Parathyroid adenoma (tissue), 2 donors: ENCODE data around the gene MIOS.

Source experiments
- H2AFZ ChIP-seq: fragments of 300-600 bp; sonication (generic); one replicate; pipeline ENCODE4 v1.7.0; 2017; ENCODE audit warnings: antibody characterized with exemption, mild to moderate bottlenecking
- H3K27ac ChIP-seq: fragments of 300-600 bp; sonication (generic); one replicate; pipeline ENCODE4 v1.7.0; 2017
- H3K27me3 ChIP-seq: fragments of 300-600 bp; sonication (generic); one replicate; pipeline ENCODE4 v1.7.0; 2017; ENCODE audit warnings: low read length; ENCODE audit not compliant: control insufficient read depth, insufficient read depth
- H3K36me3 ChIP-seq: fragments of 300-600 bp; sonication (generic); one replicate; pipeline ENCODE4 v1.7.0; 2017; ENCODE audit warnings: low read length; ENCODE audit not compliant: control insufficient read depth, insufficient read depth
- H3K4me1 ChIP-seq: fragments of 300-600 bp; sonication (generic); one replicate; pipeline ENCODE4 v1.7.0; 2017; ENCODE audit warnings: control low read depth
- H3K4me2 ChIP-seq: fragments of 300-600 bp; sonication (generic); one replicate; pipeline ENCODE4 v1.7.0; 2017; ENCODE audit warnings: low read length
- H3K4me3 ChIP-seq: fragments of 300-600 bp; sonication (generic); one replicate; pipeline ENCODE4 v1.7.0; 2017; ENCODE audit warnings: low read depth, low read length
- H3K79me2 ChIP-seq: fragments of 300-600 bp; sonication (generic); one replicate; pipeline ENCODE4 v1.7.0; 2017; ENCODE audit warnings: control low read depth
- H3K9ac ChIP-seq: fragments of 300-600 bp; sonication (generic); one replicate; pipeline ENCODE4 v1.7.0; 2017; ENCODE audit warnings: mild to moderate bottlenecking
- H3K9me3 ChIP-seq: fragments of 300-600 bp; sonication (generic); one replicate; pipeline ENCODE4 v1.7.0; 2017; ENCODE audit warnings: low read length; ENCODE audit not compliant: control insufficient read depth
- CTCF ChIP-seq: fragments of 300-600 bp; sonication (generic); IDR thresholded peaks from one replicate; pipeline ENCODE4 v1.7.0; 2017; ENCODE audit warnings: antibody characterized with exemption, mild to moderate bottlenecking
- donor health status: primary hyperparathyroidism.

MIOS gene

GRCh38 chr7:7650682-7651206, 84.1 kb downstream of the MIOS start:
- H3K36me3 ChIP-seq, result no peaks in the 10 kb centered on the region
- no peak overlapping the region for H3K4me3 ChIP-seq
- H3K4me1 ChIP-seq, result peaks cover 2% of the 10 kb centered on the region
- TF ChIP-seq CTCF, result no peak
- no peaks in the 10 kb centered on the region for H3K27me3 ChIP-seq
- H2AFZ ChIP-seq, result no peak overlapping the region
- H3K79me2 ChIP-seq, result peaks cover 42% of the 10 kb centered on the region
- H3K9me3 ChIP-seq, result no peaks in the 10 kb centered on the region
- no peak overlapping the region for H3K27ac ChIP-seq
- H3K9ac ChIP-seq, result no peak overlapping the region
- H3K4me2 ChIP-seq, result no peak overlapping the region

DNA sequence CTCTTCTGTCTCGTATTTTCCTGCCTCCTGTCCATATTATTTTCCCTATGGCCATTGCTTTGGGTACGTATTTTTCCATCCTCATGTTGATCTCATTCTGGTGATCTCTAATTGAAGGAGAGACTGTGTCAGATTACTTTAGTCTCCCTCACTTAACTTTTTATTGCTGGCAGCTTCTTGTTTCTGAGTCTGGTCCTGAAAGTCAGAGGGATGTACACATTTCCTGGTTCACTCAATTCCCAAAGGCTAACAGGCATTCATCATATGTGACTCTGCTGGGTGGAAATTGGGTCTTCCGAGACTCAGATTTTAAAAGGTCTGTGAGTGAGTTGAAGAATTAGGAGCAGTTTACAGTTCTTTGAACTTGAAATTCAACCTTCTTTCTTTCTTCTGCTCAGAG, 84.8 kb downstream of the MIOS start:
- no peaks in the 10 kb centered on the region for H3K36me3 ChIP-seq
- no peak overlapping the region for H3K4me3 ChIP-seq
- no peak overlapping the region for H3K4me2 ChIP-seq
- no peak for TF ChIP-seq CTCF
- H3K9ac ChIP-seq, result no peak overlapping the region
- H3K27ac ChIP-seq, result no peak overlapping the region
- peaks cover 37% of the 10 kb centered on the region for H3K79me2 ChIP-seq
- no peak overlapping the region for H2AFZ ChIP-seq
- peaks cover 2% of the 10 kb centered on the region for H3K4me1 ChIP-seq
- no peaks in the 10 kb centered on the region for H3K27me3 ChIP-seq
- no peaks in the 10 kb centered on the region for H3K9me3 ChIP-seq

- Histone ChIP-seq H3K4me2 (no peak overlapping the region), H3K79me2 (peaks cover 38% of the 10 kb centered on the region)
- TF ChIP-seq CTCF, result no peak
Measured at GRCh38 chr7:7652798-7653540, 86.3 kb downstream of the MIOS start.

DNA sequence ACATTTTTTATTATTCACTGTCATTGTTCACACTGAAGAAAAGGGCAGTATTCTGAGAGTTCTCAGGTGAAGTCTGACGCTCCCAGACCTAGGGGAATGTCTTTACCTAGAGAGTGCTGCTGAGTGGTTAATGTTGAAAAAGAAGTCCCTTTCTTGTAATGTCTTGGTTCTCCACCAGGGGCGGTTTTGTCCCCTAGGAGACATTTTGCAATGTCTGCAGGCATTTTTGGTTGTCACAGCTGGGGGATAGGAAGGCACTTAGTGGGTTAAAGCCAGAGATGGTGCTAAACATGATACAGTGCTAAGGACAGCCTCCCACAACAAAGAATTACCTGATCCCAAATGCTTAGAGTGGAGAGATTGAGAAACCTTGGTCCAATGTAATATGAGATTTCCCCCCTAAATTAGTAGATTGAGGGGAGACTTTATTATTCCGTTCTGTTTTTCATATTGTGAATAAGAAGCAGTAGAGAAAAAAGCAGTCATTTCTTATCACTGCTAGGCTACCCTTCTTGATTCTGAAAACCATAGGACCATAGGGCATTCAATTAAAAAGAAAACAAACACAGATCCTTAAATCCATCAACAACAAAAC, 87.0 kb downstream of the MIOS start:
- Histone ChIP-seq H3K4me2 (no peak overlapping the region), H3K9ac (no peak overlapping the region), H3K27me3 (no peaks in the 10 kb centered on the region), H3K36me3 (no peaks in the 10 kb centered on the region), H3K4me3 (no peak overlapping the region), H3K9me3 (no peaks in the 10 kb centered on the region), H3K4me1 (peaks cover 2% of the 10 kb centered on the region), H3K79me2 (peaks cover 37% of the 10 kb centered on the region), H2AFZ (no peak overlapping the region), H3K27ac (no peak overlapping the region)
- peak; percentile 40 for TF ChIP-seq CTCF

More at GRCh38 chr7:7652798-7653540, 86.3 kb downstream of the MIOS start:
- Histone ChIP-seq H3K4me1 (peaks cover 2% of the 10 kb centered on the region), H3K9me3 (no peaks in the 10 kb centered on the region), H3K27me3 (no peaks in the 10 kb centered on the region), H3K9ac (no peak overlapping the region), H2AFZ (no peak overlapping the region), H3K36me3 (no peaks in the 10 kb centered on the region), H3K27ac (no peak overlapping the region), H3K4me3 (no peak overlapping the region)
